Measurements from ENCODE around the gene BTLA.
"Not testable (repeated sequence)": the region's sequence is repeated elsewhere in the genome, so short reads cannot be mapped to it uniquely, and the experiment has no call there.

Gene BTLA

GRCh38 chr3:112498914-112499711 is at the start of gene BTLA:
TSS of gene BTLA (minus strand) at chr3:112499472. CDS start at chr3:112499358, 114 bp downstream.
- no peak for DNase-seq (ENCODE audit: low read depth)

- peak; percentile 11 for DNase-seq (ENCODE audit: low read depth)
These were observed 47.0 kb upstream of the BTLA start for GRCh38 chr3:112546216-112546759.

- no peak for DNase-seq (ENCODE audit: low read depth)
These were observed 40.8 kb upstream of the BTLA start for GRCh38 chr3:112539825-112540650.

- peak; percentile 52 for DNase-seq (ENCODE audit: low read depth)
These were observed 32.1 kb upstream of the BTLA start for GRCh38 chr3:112531358-112531781.

GRCh38 chr3:112530573-112530972 is 31.3 kb upstream of the BTLA start:
- DNase-seq (ENCODE audit: low read depth) = no peak

- not testable (repeated sequence) for DNase-seq (ENCODE audit: low read depth)
These were observed 24.9 kb upstream of the BTLA start for GRCh38 chr3:112524127-112524526.

GRCh38 chr3:112519424-112520001 is 20.2 kb upstream of the BTLA start:
- DNase-seq (ENCODE audit: low read depth) = peak; percentile 81

- peak; percentile 6 for DNase-seq (ENCODE audit: low read depth)
These were observed 19.7 kb upstream of the BTLA start for GRCh38 chr3:112518970-112519369.

GRCh38 chr3:112514527-112515128 is 15.4 kb upstream of the BTLA start:
- DNase-seq (ENCODE audit: low read depth) = peak; percentile 11

- no peak for DNase-seq (ENCODE audit: low read depth)
These were observed 13.0 kb upstream of the BTLA start for GRCh38 chr3:112512320-112512719.

GRCh38 chr3:112508860-112509259 is 9.6 kb upstream of the BTLA start:
- no peak for DNase-seq (ENCODE audit: low read depth)

- DNase-seq (ENCODE audit: low read depth) = no peak
These were observed 9.0 kb upstream of the BTLA start for GRCh38 chr3:112508261-112508660.

GRCh38 chr3:112505907-112506306 is 6.6 kb upstream of the BTLA start:
- DNase-seq (ENCODE audit: low read depth) = no peak

GRCh38 chr3:112504123-112504522 is 4.9 kb upstream of the BTLA start:
- DNase-seq (ENCODE audit: low read depth) = no peak

GRCh38 chr3:112503304-112503972 is 4.2 kb upstream of the BTLA start:
- DNase-seq (ENCODE audit: low read depth) = no peak

GRCh38 chr3:112500621-112501020 is 1.3 kb upstream of the BTLA start:
- DNase-seq (ENCODE audit: low read depth) = no peak

GRCh38 chr3:112497897-112498548 is 1.2 kb downstream of the BTLA start:
- no peak for DNase-seq (ENCODE audit: low read depth)

GRCh38 chr3:112496366-112497067 is 2.8 kb downstream of the BTLA start:
- DNase-seq (ENCODE audit: low read depth) = no peak

GRCh38 chr3:112494448-112494767 is 4.9 kb downstream of the BTLA start:
- not testable (repeated sequence) for DNase-seq (ENCODE audit: low read depth)

GRCh38 chr3:112492124-112492523 is 7.1 kb downstream of the BTLA start:
- DNase-seq (ENCODE audit: low read depth) = no peak
